GM12878 (cell line): ENCODE measurements around the gene ZNF552. TPM values are rescaled to one million over a fixed set of nuclear protein-coding genes. Genes with fewer than 3 reads are reported as not detected.
A peak's percentile ranks its signal among the peaks of the same experiment; 100 is the strongest.

Experiments
- CEBPZ ChIP-seq: fragments of 150-350 bp; IDR thresholded peaks from 2 replicates; pipeline ENCODE4 v1.6.1; 2016; ENCODE audit warnings: low read depth, low read length
- E2F8 ChIP-seq: fragments of 450-650 bp; IDR thresholded peaks from 2 replicates; pipeline ENCODE4 v1.6.1; 2018; ENCODE audit warnings: mild to moderate bottlenecking, low read depth, moderate library complexity; ENCODE audit not compliant: partially characterized antibody
- EP300 ChIP-seq, 2 experiments: fragments of 150-350 bp in 1 of 2; IDR thresholded peaks; 2 replicates each; pipeline ENCODE4 v1.6.1; 2011 to 2012; ENCODE audit warnings: low read depth in 2 of 2, low read length in 2 of 2, borderline replicate concordance in 1 of 2, improper control_type of control experiment in 1 of 2, inconsistent platforms in 1 of 2; ENCODE audit not compliant: control insufficient read depth in 1 of 2
- NFYB ChIP-seq: IDR thresholded peaks from 2 replicates; pipeline ENCODE4 v1.6.1; 2011; ENCODE audit warnings: low read depth, mild to moderate bottlenecking, low read length, improper control_type of control experiment, moderate library complexity; ENCODE audit not compliant: insufficient read depth
- RAD21 ChIP-seq: IDR thresholded peaks from 2 replicates; pipeline ENCODE4 v1.6.1; 2011; ENCODE audit warnings: mild to moderate bottlenecking, low read depth, low read length, moderate library complexity; ENCODE audit not compliant: insufficient read depth
- RELB ChIP-seq: fragments of 450-650 bp; IDR thresholded peaks from 2 replicates; pipeline ENCODE4 v1.6.1; 2017; ENCODE audit warnings: low read depth, mild to moderate bottlenecking, moderate library complexity
- TCF12 ChIP-seq: IDR thresholded peaks from 2 replicates; pipeline ENCODE4 v1.6.1; 2011; ENCODE audit warnings: low read depth, mild to moderate bottlenecking, low read length
- polyA plus RNA-seq, 11 experiments: library from polyadenylated mRNA; depleted of rRNA in 4 of 11; unstranded in 6 of 11; stranded (reverse) in 5 of 11; fragments of >200 nt; fragmentation: Nextera tagmentation in 4 of 11; fragmentation: Illumina TruSeq in 1 of 11; extraction: Ambion mirVana in 4 of 11; extraction: Trizol in 1 of 11; gene quantifications; 1 replicate in 1 of 11; 2 replicates in 10 of 11; pipeline versions ENCODE4 v1.2.1 to v1.2.3, GENCODE V29; 2011 to 2016; ENCODE audit warnings: inconsistent platforms in 2 of 11, missing spikeins in 2 of 11, low read depth in 1 of 11
- total RNA-seq, 4 experiments: library from RNA; depleted of rRNA in 3 of 4; stranded (reverse); fragments of >200 nt in 3 of 4; fragmentation: Illumina TruSeq in 1 of 4; extraction: Trizol in 1 of 4; gene quantifications; 2 replicates each; pipeline versions ENCODE4 v1.2.1 to v1.2.3, GENCODE V29; 2013 to 2021

ZNF552 gene
- total and polyA plus RNA-seq, 10 of the 15 experiments (the other 5 are each of a cell fraction or from before 2014, with no cell fraction given), result 3.6 to 13.3 (median 8.0) TPM

GRCh38 chr19:57819475-57820148 is 4.9 kb upstream of the ZNF552 start (continued):
- TF ChIP-seq RELB (peak; percentile 44; the same call in 1 of the 2 replicates), E2F8 (peak; percentile 74), CEBPZ (0 out of 2 replicates have a peak, but pooled peaks have one; percentile 29), EP300 (IDR thresholded peaks at IDR 0.05; ENCODE audit: borderline replicate concordance in 1 of 2, control insufficient read depth in 1 of 2, low read depth in 2 of 2, low read length in 2 of 2) (no peak), RAD21 (0 out of 2 replicates have a peak, but pooled peaks have one; percentile 5), NFYB (peak; percentile 70; the same call in 1 of the 2 replicates), TCF12 (peak; percentile 36; the same call in 1 of the 2 replicates)
